MCF 10A (cell line): ENCODE measurements around the gene ASCC1. TPM values are rescaled to one million over a fixed set of nuclear protein-coding genes. Genes with fewer than 3 reads are reported as not detected.

Experiments used
- BruUV-seq: library from RNA; stranded (reverse); fragments of 400-500 nt; replicated peaks from 2 replicates; lab custom pipeline; 2021; lab: Mats Ljungman, UMichigan
- CTCF ChIA-PET: fragments of 300-600 bp; sonication (Branson Sonifier 250); formaldehyde crosslinking; extraction: SDS; loops from one replicate; lab custom pipeline; 2021; ENCODE audit warnings: antibody characterized with exemption, inconsistent platforms; lab: Yijun Ruan, JAX
- POLR2A ChIA-PET: fragments of 300-600, 350-650 bp; sonication (Branson Sonifier 250); formaldehyde crosslinking; extraction: SDS; loops from one replicate; lab custom pipeline; 2020; ENCODE audit warnings: antibody characterized with exemption, inconsistent platforms; lab: Yijun Ruan, JAX
- DNase-seq: peaks from one replicate; pipeline ENCODE4 v3.0.0-alpha.2; 2018; ENCODE audit not compliant: unreplicated experiment
- H3K27ac Mint-ChIP-seq: one replicate; pipeline ENCODE4 v1.8.0; 2022; ENCODE audit warnings: mild to moderate bottlenecking, low read depth, mixed read lengths; ENCODE audit not compliant: unreplicated experiment
- H3K27me3 Mint-ChIP-seq: one replicate; pipeline ENCODE4 v1.8.0; 2022; ENCODE audit warnings: mixed read lengths; ENCODE audit not compliant: insufficient read depth, unreplicated experiment
- H3K36me3 Mint-ChIP-seq: one replicate; pipeline ENCODE4 v1.8.0; 2022; ENCODE audit warnings: mild to moderate bottlenecking, moderate library complexity, mixed read lengths; ENCODE audit not compliant: insufficient read depth, unreplicated experiment
- H3K4me1 Mint-ChIP-seq: one replicate; pipeline ENCODE4 v1.8.0; 2022; ENCODE audit warnings: mixed read lengths; ENCODE audit not compliant: insufficient read depth, unreplicated experiment
- H3K4me3 Mint-ChIP-seq: one replicate; pipeline ENCODE4 v1.8.0; 2022; ENCODE audit warnings: mild to moderate bottlenecking, moderate library complexity, mixed read lengths; ENCODE audit not compliant: unreplicated experiment
- H3K9me3 Mint-ChIP-seq: one replicate; pipeline ENCODE4 v1.8.0; 2022; ENCODE audit warnings: mixed read lengths; ENCODE audit not compliant: unreplicated experiment
- intact Hi-C: fragments of 100-400 bp; cut with micrococcal nuclease; formaldehyde crosslinking; loops from 2 replicates; pipeline ENCODE4 v1.14.1; 2022
- total RNA-seq: library from RNA; stranded (reverse); gene quantifications from 2 replicates; pipeline ENCODE4 v1.2.3, GENCODE V29; 2022
- TF ChIP-seq, protein P1 (sequence below): fragments of 200-600 bp; IDR thresholded peaks from one replicate; pipeline ENCODE4 v1.8.0; 2022; ENCODE audit warnings: antibody characterized with exemption, mild to moderate bottlenecking; ENCODE audit not compliant: unreplicated experiment

Gene ASCC1
- total RNA-seq, 1 experiment from 2014 or later: 26.3 TPM

- H3K27ac Mint-ChIP-seq: no peak overlapping the region
- no peaks in the 10 kb centered on the region for H3K9me3 Mint-ChIP-seq
- H3K4me3 Mint-ChIP-seq: no peak overlapping the region
- ChIA-PET CTCF (interaction anchor here (0.5 to 2.1 kb wide), 2 partner anchors 10 to 245 kb away, joined by 4 to 7 read pairs; no protein-coding TSS in a partner anchor), POLR2A (interaction anchor here (0.8 kb wide), 1 partner anchor 209 kb away, joined by 4 read pairs; no protein-coding TSS in a partner anchor)
- peaks cover 5% of the 10 kb centered on the region for H3K4me1 Mint-ChIP-seq
- DNase-seq: no peak
- no TSS peak for BruUV-seq
- intact Hi-C loops: no loop called here
- peaks cover 12% of the 10 kb centered on the region for H3K27me3 Mint-ChIP-seq
- TF ChIP-seq, protein P1, sequence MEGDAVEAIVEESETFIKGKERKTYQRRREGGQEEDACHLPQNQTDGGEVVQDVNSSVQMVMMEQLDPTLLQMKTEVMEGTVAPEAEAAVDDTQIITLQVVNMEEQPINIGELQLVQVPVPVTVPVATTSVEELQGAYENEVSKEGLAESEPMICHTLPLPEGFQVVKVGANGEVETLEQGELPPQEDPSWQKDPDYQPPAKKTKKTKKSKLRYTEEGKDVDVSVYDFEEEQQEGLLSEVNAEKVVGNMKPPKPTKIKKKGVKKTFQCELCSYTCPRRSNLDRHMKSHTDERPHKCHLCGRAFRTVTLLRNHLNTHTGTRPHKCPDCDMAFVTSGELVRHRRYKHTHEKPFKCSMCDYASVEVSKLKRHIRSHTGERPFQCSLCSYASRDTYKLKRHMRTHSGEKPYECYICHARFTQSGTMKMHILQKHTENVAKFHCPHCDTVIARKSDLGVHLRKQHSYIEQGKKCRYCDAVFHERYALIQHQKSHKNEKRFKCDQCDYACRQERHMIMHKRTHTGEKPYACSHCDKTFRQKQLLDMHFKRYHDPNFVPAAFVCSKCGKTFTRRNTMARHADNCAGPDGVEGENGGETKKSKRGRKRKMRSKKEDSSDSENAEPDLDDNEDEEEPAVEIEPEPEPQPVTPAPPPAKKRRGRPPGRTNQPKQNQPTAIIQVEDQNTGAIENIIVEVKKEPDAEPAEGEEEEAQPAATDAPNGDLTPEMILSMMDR: no peak
- H3K36me3 Mint-ChIP-seq: no peaks in the 10 kb centered on the region
Measured at GRCh38 chr10:72058989-72059842, 156.9 kb downstream of the ASCC1 start.

- POLR2A ChIA-PET: interaction anchor here (0.8 kb wide), 1 partner anchor 209 kb away, joined by 4 read pairs; no protein-coding TSS in a partner anchor
- TF ChIP-seq, protein P1: no peak
- no peak for DNase-seq
- no TSS peak for BruUV-seq
- Mint-ChIP-seq H3K4me1 (peaks cover 2% of the 10 kb centered on the region), H3K9me3 (no peaks in the 10 kb centered on the region), H3K36me3 (no peaks in the 10 kb centered on the region), H3K4me3 (no peak overlapping the region), H3K27me3 (peaks cover 12% of the 10 kb centered on the region), H3K27ac (no peak overlapping the region)
- intact Hi-C loops: no loop called here
- CTCF ChIA-PET: interaction anchor here (0.5 kb wide), 1 partner anchor 244 kb away, joined by 4 read pairs; no protein-coding TSS in a partner anchor
Measured at GRCh38 chr10:72058347-72058898, 157.7 kb downstream of the ASCC1 start.

DNA sequence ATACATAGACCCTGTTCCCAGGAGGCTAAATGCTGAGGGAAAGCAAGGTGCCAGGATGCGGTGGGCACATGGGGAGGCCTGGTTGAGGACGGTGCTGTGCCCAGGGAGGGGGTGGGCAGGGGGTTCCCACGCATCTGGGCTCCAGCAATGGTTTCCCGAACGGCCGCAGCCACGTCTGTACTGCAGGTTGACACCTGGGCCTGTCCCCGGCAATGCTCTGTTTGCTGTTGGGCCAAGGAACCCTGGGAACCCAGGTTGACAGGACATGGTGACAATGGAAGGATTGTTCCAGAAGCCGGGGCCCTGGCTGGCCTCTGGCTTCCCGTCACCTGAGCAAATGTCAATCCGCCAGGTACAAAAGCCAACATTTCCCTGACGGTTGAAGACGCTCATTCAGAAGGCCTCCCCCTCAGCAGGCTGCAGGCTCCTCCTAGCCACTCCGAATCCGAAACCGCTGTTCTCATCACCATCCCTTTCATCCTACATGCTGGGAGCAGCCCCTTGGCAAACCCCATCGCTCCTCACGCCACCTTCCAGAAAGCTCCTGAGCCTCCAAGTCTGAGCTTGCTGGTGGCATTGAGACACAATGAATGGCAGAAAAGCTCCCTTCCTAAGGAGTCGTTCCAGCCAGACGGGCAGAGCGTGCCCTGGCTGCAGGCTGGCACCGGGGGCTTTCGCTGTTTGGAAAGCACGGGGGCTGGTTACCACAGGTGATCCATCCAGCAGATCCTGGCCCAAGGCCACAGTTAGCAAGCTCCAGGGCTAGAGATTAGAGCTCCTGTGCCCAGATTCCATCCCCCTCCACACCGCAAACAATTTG is 158.9 kb downstream of the ASCC1 start:
- POLR2A ChIA-PET: interaction anchor here (0.6 to 1.2 kb wide), 3 partner anchors 81 to 230 kb away, joined by 3 to 5 read pairs (median 5); partner anchors contain the start of gene CHST3
- CTCF ChIA-PET: interaction anchor here (0.6 to 1.3 kb wide), 4 partner anchors 8 to 165 kb away, joined by 3 to 7 read pairs (median 4); no protein-coding TSS in a partner anchor

More for the DNA sequence above, 158.9 kb downstream of the ASCC1 start:
- no TSS peak for BruUV-seq
- Mint-ChIP-seq H3K36me3 (no peaks in the 10 kb centered on the region), H3K4me1 (no peaks in the 10 kb centered on the region), H3K4me3 (no peak overlapping the region), H3K27ac (no peak overlapping the region), H3K27me3 (peaks cover 12% of the 10 kb centered on the region), H3K9me3 (no peaks in the 10 kb centered on the region)
- intact Hi-C loops: no loop called here
- TF ChIP-seq, protein P1: no peak
- no peak for DNase-seq
